AG09319 (cell line): ENCODE data around the gene RABGGTA.

Experiments
- DNase-seq: peaks from one replicate; pipeline ENCODE4 v3.0.0-alpha.2; 2010; ENCODE audit warnings: low read depth; ENCODE audit errors: extremely low read depth
- CTCF ChIP-seq: IDR thresholded peaks from 2 replicates; pipeline ENCODE4 v1.5.1; 2011; ENCODE audit warnings: low read depth, mild to moderate bottlenecking, inconsistent platforms, low read length, moderate library complexity

Gene RABGGTA

GRCh38 chr14:24273422-24273998 is 2.1 kb upstream of the RABGGTA start:
- no peak; the same call in 1 of the 2 replicates for TF ChIP-seq CTCF
- no peak for DNase-seq

- TF ChIP-seq CTCF: no peak
- no peak for DNase-seq
Observed at GRCh38 chr14:24272467-24272866, 1.1 kb upstream of the RABGGTA start.

GRCh38 chr14:24271834-24272263 is 452 bp upstream of the RABGGTA start:
- DNase-seq: no peak
- no peak for TF ChIP-seq CTCF

GRCh38 chr14:24270537-24271133 is 762 bp downstream of the RABGGTA start:
- no peak for TF ChIP-seq CTCF

GRCh38 chr14:24269910-24270536 is 1.4 kb downstream of the RABGGTA start:
- TF ChIP-seq CTCF: no peak
- no peak for DNase-seq

More at GRCh38 chr14:24270537-24271133, 762 bp downstream of the RABGGTA start:
- no peak for DNase-seq

- DNase-seq: no peak
- no peak for TF ChIP-seq CTCF
Observed at GRCh38 chr14:24269368-24269767, 2.0 kb downstream of the RABGGTA start.

- no peak for TF ChIP-seq CTCF
- no peak for DNase-seq
Observed at GRCh38 chr14:24268225-24268624, 3.2 kb downstream of the RABGGTA start.
